SK-N-SH (cell line): ENCODE results near the gene ZNF341. TPM values are rescaled to one million over a fixed set of nuclear protein-coding genes. Genes with fewer than 3 reads are reported as not detected.

Source experiments
- CTCF ChIA-PET: fragments of 300-600, 350-600 bp; formaldehyde crosslinking; extraction: SDS; loops from one replicate; lab custom pipeline; 2021; lab: Yijun Ruan, JAX
- POLR2A ChIA-PET: fragments of 350-600 bp; sonication (Branson Sonifier 250); formaldehyde crosslinking; extraction: SDS; loops from one replicate; lab custom pipeline; 2020; ENCODE audit warnings: antibody characterized with exemption, inconsistent platforms; lab: Yijun Ruan, JAX
- DNase-seq: peaks from one replicate; pipeline ENCODE4 v3.0.0; 2012
- H2AFZ ChIP-seq: fragments of 200-600 bp; sonication (generic); 2 replicates; pipeline ENCODE4 v1.8.1; 2016; ENCODE audit warnings: antibody characterized with exemption, mild to moderate bottlenecking, low read depth
- H3F3A ChIP-seq: fragments of 200-600 bp; sonication (generic); replicated peaks from 2 replicates; pipeline ENCODE3; 2016; ENCODE audit warnings: antibody characterized with exemption, mild to moderate bottlenecking; ENCODE audit not compliant: insufficient read depth
- H3K27ac ChIP-seq, 2 experiments: fragments of 200-500 bp in 1 of 2; fragments of 200-600 bp in 1 of 2; sonication (Bioruptor generic) in 1 of 2; sonication (generic), shearing (Covaris generic) in 1 of 2; 2 replicates each; pipeline versions ENCODE4 v1.5.1 to v1.6.1; 2014 to 2016; ENCODE audit warnings: low read depth in 2 of 2, inconsistent platforms in 1 of 2, low read length in 1 of 2, mild to moderate bottlenecking in 1 of 2, mixed read lengths in 1 of 2
- H3K27me3 ChIP-seq: fragments of 200-600 bp; sonication (generic), shearing (Covaris generic); 2 replicates; pipeline ENCODE4 v1.6.1; 2016; ENCODE audit warnings: mixed run types; ENCODE audit not compliant: insufficient read depth
- H3K36me3 ChIP-seq, 2 experiments: fragments of 200-500 bp in 1 of 2; fragments of 200-600 bp in 1 of 2; sonication (Bioruptor generic) in 1 of 2; sonication (generic) in 1 of 2; replicated peaks in 1 of 2; 2 replicates each; pipeline versions ENCODE3 to v1.5.1; 2014 to 2016; ENCODE audit warnings: low read length in 1 of 2, mild to moderate bottlenecking in 1 of 2; ENCODE audit not compliant: insufficient read depth in 2 of 2, control insufficient read depth in 1 of 2
- H3K4me1 ChIP-seq, 2 experiments: fragments of 200-500 bp in 1 of 2; fragments of 200-600 bp in 1 of 2; sonication (Bioruptor generic) in 1 of 2; sonication (generic), shearing (Covaris generic) in 1 of 2; 2 replicates each; pipeline versions ENCODE4 v1.5.1 to v1.6.1; 2014 to 2016; ENCODE audit warnings: low read depth in 1 of 2, low read length in 1 of 2, mixed run types in 1 of 2; ENCODE audit not compliant: insufficient read depth in 2 of 2, control insufficient read depth in 1 of 2
- H3K4me2 ChIP-seq: fragments of 200-600 bp; sonication (generic), shearing (Covaris generic); 2 replicates; pipeline ENCODE4 v1.6.1; 2017; ENCODE audit warnings: mixed run types
- H3K4me3 ChIP-seq, 2 experiments: fragments of 200-500 bp in 1 of 2; fragments of 200-600 bp in 1 of 2; sonication (Bioruptor generic) in 1 of 2; sonication (generic), shearing (Covaris generic) in 1 of 2; 2 replicates each; pipeline versions ENCODE4 v1.5.1 to v1.8.1; 2014 to 2016; ENCODE audit warnings: low read depth in 2 of 2, inconsistent platforms in 1 of 2, low read length in 1 of 2, mild to moderate bottlenecking in 1 of 2, mixed read lengths in 1 of 2, moderate library complexity in 1 of 2
- H3K79me2 ChIP-seq: fragments of 200-600 bp; sonication (generic); 2 replicates; pipeline ENCODE4 v1.8.1; 2017; ENCODE audit warnings: mild to moderate bottlenecking; ENCODE audit not compliant: insufficient read depth
- H3K9ac ChIP-seq: fragments of 200-600 bp; sonication (generic); 2 replicates; pipeline ENCODE4 v1.6.1; 2017; ENCODE audit warnings: mixed run types
- H3K9me2 ChIP-seq: fragments of 200-600 bp; sonication (generic); 2 replicates; pipeline ENCODE4 v1.6.1; 2017; ENCODE audit warnings: mixed run types
- H3K9me3 ChIP-seq: fragments of 200-600 bp; sonication (generic); 2 replicates; pipeline ENCODE4 v1.6.1; 2017; ENCODE audit warnings: mixed run types, mild to moderate bottlenecking, moderate library complexity
- H4K20me1 ChIP-seq: fragments of 200-600 bp; sonication (generic); 2 replicates; pipeline ENCODE4 v1.6.1; 2017; ENCODE audit warnings: mild to moderate bottlenecking, mixed run types; ENCODE audit not compliant: insufficient read depth
- CHD2 ChIP-seq: fragments of 150-350 bp; IDR thresholded peaks from 2 replicates; pipeline ENCODE4 v1.6.1; 2018; ENCODE audit warnings: low read length; ENCODE audit not compliant: partially characterized antibody
- CTCF ChIP-seq: fragments of 200-600 bp; sonication (generic); IDR thresholded peaks from 2 replicates; pipeline ENCODE4 v1.6.1; 2017; ENCODE audit warnings: antibody characterized with exemption, mild to moderate bottlenecking, moderate library complexity
- EP300 ChIP-seq, 2 experiments: IDR thresholded peaks; 2 replicates each; pipeline versions ENCODE4 v1.4.0 to v1.6.1; 2012; ENCODE audit warnings: borderline replicate concordance in 1 of 2, low read depth in 1 of 2, low read length in 1 of 2
- FOSL2 ChIP-seq: IDR thresholded peaks from 2 replicates; pipeline ENCODE4 v1.4.0; 2012; ENCODE audit warnings: low read depth, mild to moderate bottlenecking, moderate library complexity, borderline replicate concordance
- GATA2 ChIP-seq: sonication (generic); formaldehyde crosslinking; IDR thresholded peaks from 2 replicates; pipeline ENCODE4 v1.5.0; 2020; ENCODE audit warnings: mild to moderate bottlenecking, missing genetic modification reagents
- IRF3 ChIP-seq: fragments of 150-350 bp; IDR thresholded peaks from 2 replicates; pipeline ENCODE4 v1.6.1; 2016; ENCODE audit warnings: mild to moderate bottlenecking, low read depth, low read length
- MXI1 ChIP-seq: IDR thresholded peaks from 2 replicates; pipeline ENCODE4 v1.6.1; 2012; ENCODE audit warnings: mild to moderate bottlenecking, low read depth, low read length, improper control_type of control experiment
- NFIC ChIP-seq: IDR thresholded peaks from 2 replicates; pipeline ENCODE4 v1.4.0; 2012; ENCODE audit warnings: borderline replicate concordance
- RAD21 ChIP-seq: IDR thresholded peaks from 2 replicates; pipeline ENCODE4 v1.6.1; 2012; ENCODE audit warnings: mild to moderate bottlenecking, low read length
- SIN3A ChIP-seq: IDR thresholded peaks from 2 replicates; pipeline ENCODE4 v1.6.1; 2012; ENCODE audit warnings: low read depth, mild to moderate bottlenecking, low read length, moderate library complexity, borderline replicate concordance
- TAF1 ChIP-seq: IDR thresholded peaks from 2 replicates; pipeline ENCODE4 v1.6.1; 2012; ENCODE audit warnings: low read depth, mild to moderate bottlenecking, low read length, moderate library complexity, borderline replicate concordance
- TCF12 ChIP-seq: IDR thresholded peaks from 2 replicates; pipeline ENCODE4 v1.4.0; 2012
- YY1 ChIP-seq: IDR thresholded peaks from 2 replicates; pipeline ENCODE4 v1.4.0; 2012; ENCODE audit warnings: low read depth, mild to moderate bottlenecking
- WGBS: methylation state at CpG from one replicate; pipeline ENCODE4 v1.1.6; 2017; ENCODE audit warnings: low lambda C conversion rate; 5-methylcytosine and 5-hydroxymethylcytosine counted together
- polyA plus RNA-seq, 3 experiments: library from polyadenylated mRNA; depleted of rRNA; stranded (reverse); fragments of >200 nt; gene quantifications; 2 replicates each; pipeline ENCODE4 v1.2.3, GENCODE V29; 2012

The ZNF341 gene
- polyA plus RNA-seq, 1 of the 3 experiments (the other 2 are of a cell fraction): 3.2 TPM

GRCh38 chr20:33837096-33837830 is 105.5 kb downstream of the ZNF341 start:
- no peak for TF ChIP-seq MXI1
- TF ChIP-seq TAF1: no peak
- TF ChIP-seq CHD2: no peak
- no peak for TF ChIP-seq IRF3
- TF ChIP-seq NFIC: no peak
- TF ChIP-seq GATA2 (CRISPR knock-in tag): no peak
- TF ChIP-seq EP300 (IDR thresholded peaks at IDR 0.05; ENCODE audit: borderline replicate concordance in 1 of 2, low read depth in 1 of 2, low read length in 1 of 2): no peak
- TF ChIP-seq CTCF: no peak
- TF ChIP-seq YY1: no peak
- no peak for TF ChIP-seq FOSL2
- no peak for TF ChIP-seq SIN3A
- no peak for TF ChIP-seq RAD21
- TF ChIP-seq TCF12: no peak
- TF ChIP-seq, all 33 proteins: peak for 0
- no peaks in the 10 kb centered on the region for H3K9me3 ChIP-seq
- H3K4me1 ChIP-seq: peaks cover 4 to 57% of the 10 kb centered on the region in 2 experiments
- no peaks in the 10 kb centered on the region for H3F3A ChIP-seq
- H3K9me2 ChIP-seq: no peaks in the 10 kb centered on the region
- 94% methylated on average over 5 of the region's 5 CpGs for WGBS
- DNase-seq: no peak
- H3K9ac ChIP-seq: no peak overlapping the region
- H3K27me3 ChIP-seq: no peaks in the 10 kb centered on the region
- H3K27ac ChIP-seq: peak overlapping the region in 1 of 2 experiments; percentile 93; a peak in 2 of 4 replicates
- H4K20me1 ChIP-seq: peaks cover 85% of the 10 kb centered on the region
- ChIA-PET POLR2A (no interaction called here), CTCF (interaction anchor here (0.7 to 4.8 kb wide), 7 partner anchors 8 to 292 kb away, joined by 3 to 25 read pairs (median 4); no protein-coding TSS in a partner anchor)
- no peak overlapping the region for H3K4me2 ChIP-seq
- no peak overlapping the region for H2AFZ ChIP-seq
- H3K36me3 ChIP-seq: peaks cover 0 to 11% of the 10 kb centered on the region in 2 experiments
- no peak overlapping the region for H3K4me3 ChIP-seq
- peaks cover 94% of the 10 kb centered on the region for H3K79me2 ChIP-seq
